ENCODE measurements around the gene NLRP6. TPM values are rescaled to one million over a fixed set of nuclear protein-coding genes. Genes with fewer than 3 reads are reported as not detected.

Gene NLRP6
- total RNA-seq, 1 experiment from 2014 or later = not detected

DNA sequence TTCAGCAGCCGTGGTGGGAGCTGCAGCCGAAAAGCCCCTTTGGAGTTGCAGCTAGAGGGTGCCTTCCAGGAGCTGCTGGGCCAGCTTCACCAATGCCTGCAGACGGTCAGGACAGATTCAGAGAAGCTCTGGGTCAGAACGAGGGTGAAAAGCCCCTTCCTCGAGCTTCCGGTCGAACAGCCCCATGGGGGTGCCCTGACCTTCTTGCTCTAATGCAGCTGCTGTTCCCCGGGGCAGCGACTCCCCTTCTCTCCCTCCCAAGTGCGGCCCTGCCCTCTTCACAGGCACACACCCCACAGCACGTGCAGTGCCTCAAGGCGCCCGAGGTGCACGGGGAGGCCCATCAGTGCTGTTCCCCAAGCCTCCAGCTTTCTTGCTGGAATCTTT is 52.1 kb downstream of the NLRP6 start:
- no peak overlapping the region for H3K27ac ChIP-seq (ENCODE audit: insufficient read length, low read depth, low read length)
- no peak overlapping the region for H3K23ac ChIP-seq (ENCODE audit: insufficient read length, low read depth, low read length)
- H3K23me2 ChIP-seq (ENCODE audit: insufficient read length, low read depth, low read length, poor library complexity, severe bottlenecking) = no peaks in the 10 kb centered on the region
- no peaks in the 10 kb centered on the region for H3K79me1 ChIP-seq (ENCODE audit: insufficient read depth, low read depth, low read length, poor library complexity, severe bottlenecking)
- no peak overlapping the region for H3K4me2 ChIP-seq (ENCODE audit: insufficient read depth, insufficient read length, low read length)
- TF ChIP-seq, protein P1, sequence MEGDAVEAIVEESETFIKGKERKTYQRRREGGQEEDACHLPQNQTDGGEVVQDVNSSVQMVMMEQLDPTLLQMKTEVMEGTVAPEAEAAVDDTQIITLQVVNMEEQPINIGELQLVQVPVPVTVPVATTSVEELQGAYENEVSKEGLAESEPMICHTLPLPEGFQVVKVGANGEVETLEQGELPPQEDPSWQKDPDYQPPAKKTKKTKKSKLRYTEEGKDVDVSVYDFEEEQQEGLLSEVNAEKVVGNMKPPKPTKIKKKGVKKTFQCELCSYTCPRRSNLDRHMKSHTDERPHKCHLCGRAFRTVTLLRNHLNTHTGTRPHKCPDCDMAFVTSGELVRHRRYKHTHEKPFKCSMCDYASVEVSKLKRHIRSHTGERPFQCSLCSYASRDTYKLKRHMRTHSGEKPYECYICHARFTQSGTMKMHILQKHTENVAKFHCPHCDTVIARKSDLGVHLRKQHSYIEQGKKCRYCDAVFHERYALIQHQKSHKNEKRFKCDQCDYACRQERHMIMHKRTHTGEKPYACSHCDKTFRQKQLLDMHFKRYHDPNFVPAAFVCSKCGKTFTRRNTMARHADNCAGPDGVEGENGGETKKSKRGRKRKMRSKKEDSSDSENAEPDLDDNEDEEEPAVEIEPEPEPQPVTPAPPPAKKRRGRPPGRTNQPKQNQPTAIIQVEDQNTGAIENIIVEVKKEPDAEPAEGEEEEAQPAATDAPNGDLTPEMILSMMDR (conservative IDR thresholded peaks at IDR 0.05) = no peak
- H4K8ac ChIP-seq (replicated peaks; ENCODE audit: insufficient read length, low read depth, low read length) = no peak overlapping the region
- H2BK15ac ChIP-seq (ENCODE audit: low read depth, low read length) = no peak overlapping the region
- no peak overlapping the region for H2AK5ac ChIP-seq (ENCODE audit: insufficient read length, low read length)
- H3K9ac ChIP-seq (ENCODE audit: extremely low read depth, insufficient read length, low read length) = no peak overlapping the region
- H3K4me3 Mint-ChIP-seq = no peak overlapping the region
- H4K91ac ChIP-seq (ENCODE audit: insufficient read length, low read depth, low read length) = no peak overlapping the region
- H3K9me3 Mint-ChIP-seq = peaks cover 21 to 25% of the 10 kb centered on the region in 2 experiments
- H3K56ac ChIP-seq (ENCODE audit: insufficient read length, low read depth, low read length) = no peak overlapping the region
- H3K36me3 Mint-ChIP-seq (ENCODE audit: insufficient read depth in 1 of 3, low read depth in 3 of 3) = peaks cover 4 to 38% (median 13%) of the 10 kb centered on the region in 3 experiments; a peak in 6 of 7 replicates
- H3K79me2 ChIP-seq (ENCODE audit: insufficient read depth, low read length) = no peaks in the 10 kb centered on the region
- H3K4me1 Mint-ChIP-seq = peaks cover 28 to 38% of the 10 kb centered on the region in 2 experiments
- DNase-seq = peak; percentile 39
- no peak overlapping the region for H3K27ac Mint-ChIP-seq
- H3K4ac ChIP-seq (ENCODE audit: low read depth, low read length) = no peak overlapping the region
- H3T11ph ChIP-seq (ENCODE audit: low read length) = no peak overlapping the region
- H3K18ac ChIP-seq (ENCODE audit: insufficient read length, low read depth, low read length) = no peak overlapping the region
- H4K20me1 ChIP-seq (ENCODE audit: control insufficient read depth, insufficient read depth, insufficient read length) = no peaks in the 10 kb centered on the region
- H2AFZ ChIP-seq (ENCODE audit: low read length) = no peak overlapping the region
- WGBS (ENCODE audit: extremely low coverage, insufficient read length, low lambda C conversion rate) = no CpG with 5 or more reads among the region's 14 CpGs
- H3K27me3 ChIP-seq (ENCODE audit: insufficient read depth, low read length) = no peaks in the 10 kb centered on the region
- no peak overlapping the region for H2BK5ac ChIP-seq (ENCODE audit: insufficient read length, low read length)
- H2BK12ac ChIP-seq (ENCODE audit: insufficient read length, low read depth, low read length) = no peak overlapping the region
- no peak overlapping the region for H2BK20ac ChIP-seq (ENCODE audit: low read depth, low read length, poor library complexity, severe bottlenecking)
- no peak overlapping the region for H3K14ac ChIP-seq (ENCODE audit: insufficient read depth, low read length)
- no peaks in the 10 kb centered on the region; the same call in 1 of the 2 replicates for H3K4me1 ChIP-seq (ENCODE audit: insufficient read depth, low read length)
- H3K9me3 ChIP-seq (ENCODE audit: control insufficient read depth, low read depth, low read length) = no peaks in the 10 kb centered on the region
- H2BK120ac ChIP-seq (ENCODE audit: low read depth, low read length, poor library complexity, severe bottlenecking) = no peak overlapping the region
- H3K27me3 Mint-ChIP-seq (ENCODE audit: low read depth) = peaks cover 3% of the 10 kb centered on the region
- no peak overlapping the region for H4K5ac ChIP-seq (ENCODE audit: insufficient read length, low read depth, low read length)

Measured in H9 (cell line).